Measurements from ENCODE around the gene SCAMP2.
A peak's percentile ranks its signal among the peaks of the same experiment; 100 is the strongest.

Gene SCAMP2

DNA sequence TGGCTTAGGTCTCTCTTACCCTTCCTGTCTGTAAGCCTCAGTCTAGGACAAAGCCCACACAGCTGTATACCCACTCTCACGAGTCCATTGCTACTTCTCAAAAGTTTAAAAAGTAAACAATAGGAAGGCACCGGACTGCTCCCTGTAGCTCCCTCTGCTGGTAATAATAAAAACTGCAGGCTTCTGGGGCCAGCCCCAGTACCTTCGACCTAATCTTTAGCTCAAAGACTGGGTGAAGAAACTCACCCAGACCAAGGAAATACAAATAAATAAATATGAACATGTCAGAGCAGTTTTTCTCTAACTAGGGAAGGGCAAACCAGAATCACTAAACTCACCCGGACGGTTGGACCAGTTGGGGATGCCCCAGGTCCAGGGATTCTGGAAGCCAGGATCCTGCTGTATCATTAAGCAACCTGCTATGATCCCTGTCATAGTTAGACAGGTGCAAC lies 28.5 kb upstream of the SCAMP2 start:
- no peak overlapping the region for H3K4ac ChIP-seq (ENCODE audit: low read depth in 1 of 2, low read length in 2 of 2)
- H2BK15ac ChIP-seq (ENCODE audit: low read depth, poor library complexity, severe bottlenecking): no peak overlapping the region
- H2AFZ ChIP-seq (ENCODE audit: low read depth, low read length): peak overlapping the region; percentile 54
- H3K4me1 ChIP-seq (ENCODE audit: control insufficient read depth, insufficient read depth, low read depth, low read length): peaks cover 10% of the 10 kb centered on the region
- H2BK5ac ChIP-seq (ENCODE audit: low read depth, low read length, poor library complexity, severe bottlenecking): no peak overlapping the region
- peak; percentile 67 for DNase-seq
- peaks cover 59 to 69% of the 10 kb centered on the region in 2 experiments for H3K36me3 ChIP-seq (ENCODE audit: control insufficient read depth in 1 of 2, insufficient read depth in 2 of 2, low read depth in 1 of 2, low read length in 2 of 2)
- H4K8ac ChIP-seq (ENCODE audit: low read length): no peak overlapping the region
- H3K18ac ChIP-seq (ENCODE audit: low read depth in 1 of 2, low read length in 2 of 2): no peak overlapping the region
- H3K4me3 ChIP-seq (ENCODE audit: insufficient read depth in 1 of 2, low read depth in 1 of 2, low read length in 2 of 2): no peak overlapping the region
- H3K23ac ChIP-seq (ENCODE audit: low read length in 2 of 2): no peak overlapping the region
- no peak overlapping the region for H4K91ac ChIP-seq (ENCODE audit: low read length)
- WGBS: 29% methylated on average over 4 of the region's 5 CpGs
- H3K4me2 ChIP-seq (ENCODE audit: low read length, poor library complexity, severe bottlenecking): no peak overlapping the region
- no peak overlapping the region for H2AK5ac ChIP-seq (ENCODE audit: low read length, severe bottlenecking)
- H3K79me1 ChIP-seq (replicated peaks; ENCODE audit: low read length, poor library complexity, severe bottlenecking): peaks cover 26% of the 10 kb centered on the region
- H3K9me3 ChIP-seq (ENCODE audit: control insufficient read depth, low read length): no peaks in the 10 kb centered on the region
- H3K27me3 ChIP-seq (ENCODE audit: control insufficient read depth in 1 of 2, insufficient read depth in 1 of 2, low read length in 2 of 2): no peaks in the 10 kb centered on the region
- peak overlapping the region; percentile 47 for H3K9ac ChIP-seq (ENCODE audit: low read length)
- no peak overlapping the region for H2BK120ac ChIP-seq (ENCODE audit: low read depth, low read length)
- H3K27ac ChIP-seq (ENCODE audit: low read length, poor library complexity, severe bottlenecking): no peak overlapping the region
- H3K14ac ChIP-seq (ENCODE audit: low read length in 2 of 2): no peak overlapping the region
- peak overlapping the region in 1 of 2 experiments; percentile 15 for H2BK12ac ChIP-seq (ENCODE audit: low read length in 2 of 2)

DNA sequence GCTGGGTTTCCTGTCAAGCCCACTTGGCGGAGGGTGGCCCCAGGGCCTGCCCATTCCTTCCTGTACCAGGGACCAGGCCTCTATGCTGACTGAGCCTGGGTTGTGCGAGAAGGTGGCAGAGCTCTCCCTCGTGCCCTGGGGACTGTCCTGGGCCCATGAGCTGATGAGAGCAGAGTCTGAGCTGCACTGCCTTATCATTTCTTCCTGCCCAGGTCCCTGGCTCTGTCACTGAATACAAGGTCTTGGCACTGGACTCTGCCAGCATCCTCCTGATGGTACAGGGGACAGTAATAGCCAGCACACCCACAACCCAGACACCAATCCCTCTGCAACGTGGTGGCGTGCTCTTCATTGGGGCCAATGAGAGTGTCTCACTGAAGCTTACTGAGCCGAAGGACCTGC lies 24.1 kb upstream of the SCAMP2 start:
- 84% methylated on average over 6 of the region's 6 CpGs for WGBS
- no peaks in the 10 kb centered on the region for H3K9me3 ChIP-seq (ENCODE audit: control insufficient read depth, low read length)

DNA sequence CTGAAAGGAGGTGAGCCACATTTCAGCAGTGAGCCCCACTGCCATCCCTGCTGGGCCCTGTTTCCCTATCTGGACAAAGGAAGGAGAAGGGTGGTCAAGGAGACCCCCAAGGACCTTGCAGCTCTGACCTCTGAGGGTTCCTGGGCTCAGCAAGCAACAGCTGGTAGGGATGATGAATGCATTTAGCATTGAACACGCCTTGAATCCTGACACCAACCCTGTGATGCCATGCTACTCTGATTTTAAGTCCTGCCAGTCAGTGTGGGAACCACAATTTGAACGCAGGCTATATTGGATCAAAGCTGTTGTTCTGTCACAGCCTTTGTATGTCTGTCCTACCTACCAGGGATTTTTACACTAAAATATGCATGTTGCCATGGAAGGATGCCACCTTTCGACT lies 23.2 kb upstream of the SCAMP2 start:
- H3K18ac ChIP-seq (ENCODE audit: low read depth in 1 of 2, low read length in 2 of 2): no peak overlapping the region
- WGBS: over 99% methylated on average over 3 of the region's 3 CpGs

More for the DNA sequence above, 24.1 kb upstream of the SCAMP2 start:
- Histone ChIP-seq H2AFZ (ENCODE audit: low read depth, low read length) (no peak overlapping the region), H3K14ac (ENCODE audit: low read length in 2 of 2) (no peak overlapping the region), H2BK12ac (ENCODE audit: low read length in 2 of 2) (no peak overlapping the region), H4K91ac (ENCODE audit: low read length) (no peak overlapping the region), H4K8ac (ENCODE audit: low read length) (peak overlapping the region; percentile 13), H3K27ac (ENCODE audit: low read length, poor library complexity, severe bottlenecking) (no peak overlapping the region), H3K23ac (ENCODE audit: low read length in 2 of 2) (no peak overlapping the region), H3K4me3 (ENCODE audit: insufficient read depth in 1 of 2, low read depth in 1 of 2, low read length in 2 of 2) (no peak overlapping the region), H3K79me1 (replicated peaks; ENCODE audit: low read length, poor library complexity, severe bottlenecking) (peaks cover 19% of the 10 kb centered on the region), H3K4ac (ENCODE audit: low read depth in 1 of 2, low read length in 2 of 2) (no peak overlapping the region), H2BK5ac (ENCODE audit: low read depth, low read length, poor library complexity, severe bottlenecking) (no peak overlapping the region), H3K18ac (ENCODE audit: low read depth in 1 of 2, low read length in 2 of 2) (no peak overlapping the region), H3K36me3 (ENCODE audit: control insufficient read depth in 1 of 2, insufficient read depth in 2 of 2, low read depth in 1 of 2, low read length in 2 of 2) (peaks cover 68 to 71% of the 10 kb centered on the region in 2 experiments), H3K4me2 (ENCODE audit: low read length, poor library complexity, severe bottlenecking) (no peak overlapping the region), H2AK5ac (ENCODE audit: low read length, severe bottlenecking) (no peak overlapping the region), H3K27me3 (ENCODE audit: control insufficient read depth in 1 of 2, insufficient read depth in 1 of 2, low read length in 2 of 2) (no peaks in the 10 kb centered on the region), H3K9ac (ENCODE audit: low read length) (no peak overlapping the region), H2BK15ac (ENCODE audit: low read depth, poor library complexity, severe bottlenecking) (no peak overlapping the region), H3K4me1 (ENCODE audit: control insufficient read depth, insufficient read depth, low read depth, low read length) (peaks cover 2% of the 10 kb centered on the region), H2BK120ac (ENCODE audit: low read depth, low read length) (no peak overlapping the region)
- no peak for DNase-seq

DNA sequence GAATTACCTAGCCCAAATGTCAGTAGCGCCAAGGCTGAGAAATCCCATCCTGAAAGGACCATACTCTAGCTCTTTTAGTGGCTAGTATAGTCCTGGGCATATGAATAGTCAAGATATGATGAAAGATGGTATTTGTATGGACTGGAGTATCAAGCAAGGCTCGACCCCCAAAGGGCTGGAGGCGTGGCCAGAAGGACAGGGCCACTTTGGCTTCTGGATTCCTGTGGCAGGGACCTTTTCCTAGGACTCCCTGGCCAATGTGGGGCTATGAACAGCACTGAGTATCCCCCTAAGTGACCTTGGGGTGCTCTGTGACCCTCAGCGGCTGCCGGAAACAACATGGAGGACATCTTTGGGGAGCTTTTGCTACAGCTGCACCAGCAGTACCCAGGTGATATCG lies 22.7 kb upstream of the SCAMP2 start:
- Histone ChIP-seq H2AFZ (ENCODE audit: low read depth, low read length) (no peak overlapping the region), H2BK120ac (ENCODE audit: low read depth, low read length) (no peak overlapping the region), H3K4ac (ENCODE audit: low read depth in 1 of 2, low read length in 2 of 2) (no peak overlapping the region), H2BK15ac (ENCODE audit: low read depth, poor library complexity, severe bottlenecking) (no peak overlapping the region), H3K9me3 (ENCODE audit: control insufficient read depth, low read length) (no peaks in the 10 kb centered on the region), H2AK5ac (ENCODE audit: low read length, severe bottlenecking) (no peak overlapping the region), H3K27ac (ENCODE audit: low read length, poor library complexity, severe bottlenecking) (no peak overlapping the region), H3K23ac (ENCODE audit: low read length in 2 of 2) (no peak overlapping the region), H3K79me1 (replicated peaks; ENCODE audit: low read length, poor library complexity, severe bottlenecking) (peaks cover 24% of the 10 kb centered on the region), H3K36me3 (ENCODE audit: control insufficient read depth in 1 of 2, insufficient read depth in 2 of 2, low read depth in 1 of 2, low read length in 2 of 2) (peaks cover 68 to 74% of the 10 kb centered on the region in 2 experiments), H3K4me2 (ENCODE audit: low read length, poor library complexity, severe bottlenecking) (no peak overlapping the region), H3K4me3 (ENCODE audit: insufficient read depth in 1 of 2, low read depth in 1 of 2, low read length in 2 of 2) (no peak overlapping the region), H3K18ac (ENCODE audit: low read depth in 1 of 2, low read length in 2 of 2) (no peak overlapping the region), H4K8ac (ENCODE audit: low read length) (no peak overlapping the region), H4K91ac (ENCODE audit: low read length) (no peak overlapping the region), H3K14ac (ENCODE audit: low read length in 2 of 2) (no peak overlapping the region), H3K4me1 (ENCODE audit: control insufficient read depth, insufficient read depth, low read depth, low read length) (peaks cover 3% of the 10 kb centered on the region), H3K27me3 (ENCODE audit: control insufficient read depth in 1 of 2, insufficient read depth in 1 of 2, low read length in 2 of 2) (no peaks in the 10 kb centered on the region), H2BK5ac (ENCODE audit: low read depth, low read length, poor library complexity, severe bottlenecking) (no peak overlapping the region), H2BK12ac (ENCODE audit: low read length in 2 of 2) (no peak overlapping the region), H3K9ac (ENCODE audit: low read length) (no peak overlapping the region)
- no peak for DNase-seq
- WGBS: 98% methylated on average over 6 of the region's 6 CpGs

More for the DNA sequence above, 23.2 kb upstream of the SCAMP2 start:
- no peak overlapping the region for H2AK5ac ChIP-seq (ENCODE audit: low read length, severe bottlenecking)
- H3K9ac ChIP-seq (ENCODE audit: low read length): no peak overlapping the region
- no peak for DNase-seq
- no peak overlapping the region for H2AFZ ChIP-seq (ENCODE audit: low read depth, low read length)
- H2BK15ac ChIP-seq (ENCODE audit: low read depth, poor library complexity, severe bottlenecking): no peak overlapping the region
- no peaks in the 10 kb centered on the region for H3K27me3 ChIP-seq (ENCODE audit: control insufficient read depth in 1 of 2, insufficient read depth in 1 of 2, low read length in 2 of 2)
- H3K79me1 ChIP-seq (replicated peaks; ENCODE audit: low read length, poor library complexity, severe bottlenecking): peaks cover 24% of the 10 kb centered on the region
- peaks cover 71 to 74% of the 10 kb centered on the region in 2 experiments for H3K36me3 ChIP-seq (ENCODE audit: control insufficient read depth in 1 of 2, insufficient read depth in 2 of 2, low read depth in 1 of 2, low read length in 2 of 2)
- no peak overlapping the region for H3K23ac ChIP-seq (ENCODE audit: low read length in 2 of 2)
- no peak overlapping the region for H3K4me3 ChIP-seq (ENCODE audit: insufficient read depth in 1 of 2, low read depth in 1 of 2, low read length in 2 of 2)
- no peak overlapping the region for H3K27ac ChIP-seq (ENCODE audit: low read length, poor library complexity, severe bottlenecking)
- peaks cover 3% of the 10 kb centered on the region for H3K4me1 ChIP-seq (ENCODE audit: control insufficient read depth, insufficient read depth, low read depth, low read length)
- no peaks in the 10 kb centered on the region for H3K9me3 ChIP-seq (ENCODE audit: control insufficient read depth, low read length)
- H3K4me2 ChIP-seq (ENCODE audit: low read length, poor library complexity, severe bottlenecking): no peak overlapping the region
- H2BK120ac ChIP-seq (ENCODE audit: low read depth, low read length): no peak overlapping the region
- H4K91ac ChIP-seq (ENCODE audit: low read length): no peak overlapping the region
- H3K14ac ChIP-seq (ENCODE audit: low read length in 2 of 2): no peak overlapping the region
- H4K8ac ChIP-seq (ENCODE audit: low read length): no peak overlapping the region
- H2BK12ac ChIP-seq (ENCODE audit: low read length in 2 of 2): no peak overlapping the region
- no peak overlapping the region for H3K4ac ChIP-seq (ENCODE audit: low read depth in 1 of 2, low read length in 2 of 2)
- H2BK5ac ChIP-seq (ENCODE audit: low read depth, low read length, poor library complexity, severe bottlenecking): no peak overlapping the region

Data from mesenchymal stem cell (in vitro differentiated cells and primary cell).